ENCODE data around the gene WFDC9.
"Not testable (repeated sequence)": the region's sequence is repeated elsewhere in the genome, so short reads cannot be mapped to it uniquely, and the experiment has no call there.

The WFDC9 gene

DNA sequence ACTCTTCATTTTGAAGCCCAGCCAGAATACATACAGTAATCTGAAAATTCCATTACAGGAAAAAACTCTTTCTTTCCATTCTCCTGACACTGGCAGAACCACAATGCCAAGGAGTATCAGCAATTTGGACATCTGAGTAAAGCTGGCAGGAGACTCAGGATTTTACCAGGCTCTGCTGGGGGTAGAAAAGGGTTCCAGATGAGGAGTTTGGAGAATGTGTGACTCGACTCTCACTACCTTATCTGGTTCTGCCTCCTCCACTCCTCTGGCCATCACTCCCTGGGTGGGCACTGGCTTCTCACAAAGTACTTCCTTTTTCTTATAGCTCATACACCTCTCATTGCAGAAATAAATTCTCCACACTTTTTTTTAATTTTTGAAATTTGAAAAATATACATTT is 41.4 kb downstream of the WFDC9 start:
- DNase-seq: no peak

DNA sequence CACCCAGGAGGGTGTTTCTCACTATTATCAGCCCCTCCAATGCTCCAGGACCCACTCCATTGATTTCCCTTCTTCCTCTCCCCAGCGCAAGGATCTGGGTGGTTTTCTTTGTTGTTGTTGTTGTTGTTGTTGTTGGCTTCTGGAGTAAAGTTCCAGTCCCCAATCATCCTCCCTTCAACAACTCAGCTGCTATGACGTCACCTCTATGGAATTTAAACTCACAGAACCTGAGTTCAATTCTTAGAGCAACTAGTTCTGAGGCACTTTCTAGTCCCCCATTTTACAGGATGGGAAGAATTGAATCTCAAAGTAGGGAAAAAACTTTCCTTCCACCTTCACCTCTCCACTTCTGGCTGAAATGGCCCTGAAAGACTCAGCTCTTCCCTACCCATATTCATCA is 42.3 kb downstream of the WFDC9 start:
- no peak for DNase-seq

DNA sequence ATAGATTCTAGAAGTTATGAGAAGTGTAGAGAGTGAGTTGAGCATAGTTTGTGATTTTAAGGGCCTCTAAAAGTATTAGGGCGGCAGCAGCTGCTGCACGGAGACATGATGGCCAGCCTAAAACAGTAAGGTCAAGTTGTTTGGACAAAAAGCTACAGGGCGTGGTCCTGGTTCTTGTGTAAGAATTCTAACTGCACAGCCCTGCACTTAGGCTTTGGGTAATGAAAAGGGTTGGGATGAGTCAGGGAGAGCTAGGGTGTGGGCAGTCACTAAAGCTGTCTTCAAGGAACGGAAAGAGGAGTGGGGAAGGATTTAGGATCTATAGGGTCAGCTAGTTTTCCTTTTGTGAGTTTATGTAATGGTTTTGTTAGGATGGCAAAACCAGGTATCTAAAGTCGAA is 45.1 kb downstream of the WFDC9 start:
- not testable (repeated sequence) for DNase-seq

DNA sequence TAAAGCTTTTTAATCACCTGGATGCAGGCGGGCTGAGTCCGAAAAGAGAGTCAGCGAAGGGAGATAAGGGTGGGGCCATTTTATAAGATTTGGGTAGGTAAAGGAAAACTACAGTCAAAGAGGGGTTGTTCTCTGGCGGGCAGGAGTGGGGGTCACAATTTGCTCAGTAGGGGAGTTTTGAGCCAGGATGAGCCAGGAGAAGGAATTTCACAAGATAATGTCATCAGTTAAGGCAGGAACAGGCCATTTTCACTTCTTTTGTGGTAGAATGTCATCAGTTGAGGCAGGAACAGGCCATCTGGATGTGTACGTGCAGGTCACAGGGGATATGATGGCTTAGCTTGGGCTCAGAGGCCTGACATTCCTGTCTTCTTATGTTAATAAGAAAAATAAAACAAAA is 46.8 kb downstream of the WFDC9 start:
- not testable (repeated sequence) for DNase-seq

DNA sequence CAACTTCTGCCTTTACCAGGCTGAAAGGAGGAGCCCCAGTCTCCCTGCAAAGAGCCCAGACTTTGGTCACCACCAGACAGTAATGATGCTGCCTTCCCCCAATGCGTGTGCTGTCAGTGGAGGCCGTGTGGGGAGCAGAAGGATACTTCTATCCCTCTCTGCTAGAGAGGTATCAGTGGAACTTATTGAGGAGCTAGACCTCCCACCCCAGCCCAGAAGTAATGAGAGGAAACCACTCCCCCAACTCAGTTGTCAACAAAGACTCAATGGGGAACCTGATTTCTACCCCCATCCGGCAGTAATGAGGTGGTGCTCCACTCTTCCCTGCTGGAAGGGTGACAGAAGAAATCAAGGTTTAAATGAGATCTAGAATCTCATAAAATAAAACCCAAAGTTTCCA is 47.6 kb downstream of the WFDC9 start:
- no peak for DNase-seq

DNA sequence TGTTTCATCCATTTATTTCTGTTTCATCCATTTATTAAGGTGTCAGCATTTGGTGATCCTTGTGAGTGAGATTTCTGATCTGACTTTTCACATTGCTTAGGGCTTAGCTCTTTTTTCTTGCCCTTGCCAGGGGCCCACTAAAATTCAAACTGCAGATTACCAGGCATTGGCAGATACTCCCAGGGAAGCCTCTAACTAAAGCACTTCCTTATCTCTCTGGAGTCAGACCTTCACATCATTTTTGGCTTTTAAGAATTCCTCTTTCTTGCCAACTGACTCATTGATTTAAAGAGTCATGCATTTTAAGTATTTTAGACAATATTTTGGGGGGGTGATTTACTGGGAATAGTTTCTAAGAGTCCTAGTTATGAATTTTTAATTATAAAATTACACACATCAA is 49.4 kb downstream of the WFDC9 start:
- no peak for DNase-seq

DNA sequence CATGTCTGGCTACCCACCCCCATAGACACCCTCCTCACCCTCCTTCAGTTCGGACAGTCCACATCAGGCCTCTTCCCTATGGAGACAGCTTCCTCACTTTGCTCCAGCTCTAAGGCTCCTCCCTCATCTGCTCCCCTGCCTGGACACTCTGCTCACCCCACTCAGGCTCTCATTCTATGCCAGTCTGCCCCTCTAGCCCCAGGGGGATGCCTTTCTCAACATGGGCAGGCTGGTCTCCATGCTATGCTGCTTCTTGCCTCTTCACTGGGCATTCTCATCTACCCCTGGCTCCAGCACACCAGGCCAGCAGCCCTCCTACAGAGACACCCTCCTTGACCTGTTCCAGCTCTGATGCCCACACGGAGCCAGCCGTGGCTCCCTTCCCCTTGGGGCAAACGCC is 51.9 kb downstream of the WFDC9 start, which contains the start of gene WFDC8:
TSS of gene WFDC8 (minus strand) at position 101 of the 400 bp plus-strand sequence. CDS start at position 64, 37 bp downstream.
- DNase-seq: no peak

DNA sequence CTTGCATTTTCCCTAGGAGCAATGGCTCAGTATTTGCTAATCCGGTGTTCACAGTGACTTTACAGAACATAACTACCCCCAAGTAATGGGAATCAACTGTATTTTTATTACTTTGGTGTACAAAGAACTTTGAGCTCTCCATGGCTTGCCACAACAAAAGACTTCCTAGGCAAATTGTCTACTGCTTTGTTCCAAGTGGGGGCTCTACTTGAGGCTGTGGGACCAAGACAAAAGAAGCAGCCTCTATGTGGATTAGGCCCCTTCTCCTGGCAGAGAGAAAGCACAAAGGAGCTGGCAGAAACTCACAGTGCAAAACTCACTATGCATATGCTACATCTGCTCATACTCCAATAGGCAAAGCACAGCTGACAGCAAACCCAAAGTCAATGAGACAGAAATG is 52.9 kb downstream of the WFDC9 start:
- DNase-seq: no peak

DNA sequence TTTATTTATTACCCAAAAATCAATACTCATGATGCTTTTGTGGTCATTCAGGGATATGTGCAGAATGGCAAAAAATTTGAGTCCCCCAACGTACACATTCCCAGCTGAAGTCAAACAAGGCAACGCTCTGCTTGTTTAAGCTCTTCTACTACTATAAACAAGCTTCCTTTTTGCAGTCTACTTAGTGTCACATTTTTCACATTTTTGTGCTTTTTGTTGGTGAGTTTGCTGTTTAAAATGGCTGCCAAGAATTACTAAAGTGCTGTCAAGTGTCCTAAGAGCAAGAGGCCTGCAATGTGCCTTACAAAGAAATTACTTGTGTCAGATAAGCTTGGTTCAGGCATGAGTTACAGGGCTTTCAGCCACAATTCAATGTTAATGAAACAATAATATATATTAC is 54.1 kb downstream of the WFDC9 start:
- no peak for DNase-seq

DNA sequence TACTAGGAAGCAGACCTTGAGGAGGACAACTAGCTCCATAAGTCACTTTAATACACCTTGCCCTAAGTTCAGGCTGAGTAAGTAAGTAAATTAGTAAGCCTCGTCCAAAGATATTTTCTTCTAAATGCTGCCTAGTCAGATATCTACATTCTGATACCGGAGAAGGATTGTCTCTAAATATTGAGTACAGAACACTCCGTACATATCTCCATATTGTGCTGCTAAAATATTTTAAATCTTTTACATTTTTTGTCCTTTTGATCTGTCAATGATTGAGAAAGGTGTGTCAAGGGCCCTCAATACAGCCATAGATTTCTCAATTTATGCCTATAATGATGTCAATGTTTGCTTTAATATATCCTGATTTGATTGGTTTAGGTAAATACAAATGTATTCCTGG is 55.2 kb downstream of the WFDC9 start:
- no peak for DNase-seq

DNA sequence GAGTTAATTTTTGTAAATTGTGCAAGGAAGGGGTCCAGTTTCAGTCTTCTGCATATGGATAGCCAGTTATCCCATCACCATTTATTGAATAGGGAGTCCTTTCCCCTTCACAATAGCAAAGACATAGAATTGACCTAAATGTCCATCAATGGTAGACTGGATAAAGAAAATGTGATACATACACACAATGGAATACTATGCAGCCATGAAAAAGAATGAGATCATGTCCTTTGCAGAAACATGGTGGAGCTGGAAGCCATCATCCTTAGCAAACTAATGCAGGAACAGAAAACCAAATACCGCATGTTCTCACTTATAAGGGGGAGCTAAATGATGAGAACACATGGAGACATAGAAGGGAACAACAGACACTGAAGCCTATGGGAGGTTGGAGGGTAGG is 61.4 kb downstream of the WFDC9 start:
- not testable (repeated sequence) for DNase-seq

DNA sequence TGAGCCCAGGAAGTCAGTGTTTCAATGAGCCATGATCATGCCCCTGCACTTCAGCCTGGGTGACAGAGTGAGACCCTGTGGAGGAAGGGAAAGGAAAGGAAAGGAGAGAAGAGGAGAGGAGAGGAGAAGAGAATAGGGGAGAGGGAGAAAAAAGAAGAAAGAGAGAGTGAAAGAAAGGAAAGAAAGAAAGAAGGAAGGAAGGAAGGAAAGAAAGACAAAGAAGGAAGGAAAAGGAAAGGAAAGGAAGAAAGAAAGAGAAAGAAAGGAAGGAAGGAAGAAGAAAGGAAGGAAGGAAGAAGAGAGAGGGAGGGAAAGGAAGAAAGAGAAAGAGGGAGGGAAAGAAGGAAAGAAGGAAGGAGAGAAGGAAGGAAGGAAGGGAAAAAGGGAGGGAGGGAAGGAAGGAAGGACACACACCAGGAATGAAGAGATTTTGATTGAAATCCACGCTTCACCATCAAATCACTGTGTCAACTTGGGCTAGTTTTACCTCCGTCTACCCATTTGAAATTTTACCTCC is 66.3 kb downstream of the WFDC9 start:
- DNase-seq: no peak
